H9 (cell line): ENCODE results near the gene POT1. TPM values are rescaled to one million over a fixed set of nuclear protein-coding genes. Genes with fewer than 3 reads are reported as not detected.

ENCODE experiments used
- DNase-seq: peaks from one replicate; pipeline ENCODE4 v3.0.0-alpha.2; 2017
- H2AFZ ChIP-seq: one replicate; pipeline ENCODE4 v1.6.1; 2013; ENCODE audit warnings: mild to moderate bottlenecking, low read length, control low read depth, moderate library complexity
- H2AK5ac ChIP-seq: 2 replicates; pipeline ENCODE4 v1.6.1; 2013; ENCODE audit warnings: low read length, control low read depth, mixed read lengths; ENCODE audit not compliant: insufficient read length
- H2BK120ac ChIP-seq: one replicate; pipeline ENCODE4 v1.6.1; 2013; ENCODE audit warnings: low read depth, mild to moderate bottlenecking, low read length, control low read depth, inconsistent platforms; ENCODE audit not compliant: poor library complexity, severe bottlenecking
- H2BK12ac ChIP-seq: 2 replicates; pipeline ENCODE4 v1.6.1; 2013; ENCODE audit warnings: low read length, control low read depth, mixed read lengths, low read depth; ENCODE audit not compliant: insufficient read length
- H2BK15ac ChIP-seq: 2 replicates; pipeline ENCODE4 v1.6.1; 2013; ENCODE audit warnings: low read depth, low read length, control low read depth
- H2BK20ac ChIP-seq: one replicate; pipeline ENCODE4 v1.6.1; 2013; ENCODE audit warnings: low read depth, mild to moderate bottlenecking, low read length, control low read depth, inconsistent platforms; ENCODE audit not compliant: poor library complexity, severe bottlenecking
- H2BK5ac ChIP-seq: 2 replicates; pipeline ENCODE4 v1.6.1; 2013; ENCODE audit warnings: low read length, control low read depth, mixed read lengths; ENCODE audit not compliant: insufficient read length
- H3K14ac ChIP-seq: 2 replicates; pipeline ENCODE4 v1.6.1; 2013; ENCODE audit warnings: low read length, control low read depth; ENCODE audit not compliant: insufficient read depth
- H3K18ac ChIP-seq: 2 replicates; pipeline ENCODE4 v1.6.1; 2013; ENCODE audit warnings: low read depth, mild to moderate bottlenecking, mixed read lengths, low read length, control low read depth; ENCODE audit not compliant: insufficient read length
- H3K23ac ChIP-seq: 2 replicates; pipeline ENCODE4 v1.6.1; 2013; ENCODE audit warnings: low read length, control low read depth, mixed read lengths, low read depth; ENCODE audit not compliant: insufficient read length
- H3K23me2 ChIP-seq: 2 replicates; pipeline ENCODE4 v1.6.1; 2013; ENCODE audit warnings: low read depth, mild to moderate bottlenecking, mixed read lengths, low read length, control low read depth; ENCODE audit not compliant: insufficient read length, poor library complexity, severe bottlenecking
- H3K27ac ChIP-seq: 2 replicates; pipeline ENCODE4 v1.5.1; 2013; ENCODE audit warnings: low read length, control low read depth, mixed read lengths, low read depth; ENCODE audit not compliant: insufficient read length
- H3K27me3 ChIP-seq: 2 replicates; pipeline ENCODE4 v1.6.1; 2013; ENCODE audit warnings: low read length, control low read depth, inconsistent platforms; ENCODE audit not compliant: insufficient read depth
- H3K4ac ChIP-seq: 2 replicates; pipeline ENCODE4 v1.6.1; 2013; ENCODE audit warnings: low read depth, mild to moderate bottlenecking, control low read depth, inconsistent platforms, low read length, moderate library complexity
- H3K4me1 ChIP-seq: 2 replicates; pipeline ENCODE4 v1.6.1; 2013; ENCODE audit warnings: low read length, control low read depth, inconsistent platforms; ENCODE audit not compliant: insufficient read depth
- H3K4me2 ChIP-seq: 2 replicates; pipeline ENCODE4 v1.6.1; 2013; ENCODE audit warnings: low read length, control low read depth, mixed read lengths; ENCODE audit not compliant: insufficient read length, insufficient read depth
- H3K56ac ChIP-seq: 2 replicates; pipeline ENCODE4 v1.6.1; 2013; ENCODE audit warnings: low read depth, mild to moderate bottlenecking, mixed read lengths, low read length, control low read depth; ENCODE audit not compliant: insufficient read length
- H3K79me1 ChIP-seq: 2 replicates; pipeline ENCODE4 v1.6.1; 2013; ENCODE audit warnings: low read depth, mild to moderate bottlenecking, moderate library complexity, low read length, control low read depth, inconsistent platforms; ENCODE audit not compliant: insufficient read depth, poor library complexity, severe bottlenecking
- H3K79me2 ChIP-seq: 2 replicates; pipeline ENCODE4 v1.6.1; 2013; ENCODE audit warnings: low read length, control low read depth, inconsistent platforms; ENCODE audit not compliant: insufficient read depth
- H3K9ac ChIP-seq: 2 replicates; pipeline ENCODE4 v1.6.1; 2013; ENCODE audit warnings: low read length, control low read depth, mixed read lengths; ENCODE audit not compliant: insufficient read length; ENCODE audit errors: extremely low read depth
- H3K9me3 ChIP-seq: one replicate; pipeline ENCODE4 v1.6.1; 2013; ENCODE audit warnings: low read depth, low read length, inconsistent platforms; ENCODE audit not compliant: control insufficient read depth
- H3T11ph ChIP-seq: one replicate; pipeline ENCODE4 v1.6.1; 2013; ENCODE audit warnings: mild to moderate bottlenecking, low read length, control low read depth, inconsistent platforms
- H4K20me1 ChIP-seq: one replicate; pipeline ENCODE4 v1.6.1; 2013; ENCODE audit not compliant: control insufficient read depth, insufficient read length, insufficient read depth
- H4K5ac ChIP-seq: 2 replicates; pipeline ENCODE4 v1.6.1; 2013; ENCODE audit warnings: low read depth, mild to moderate bottlenecking, mixed read lengths, low read length, control low read depth; ENCODE audit not compliant: insufficient read length
- H4K8ac ChIP-seq: replicated peaks from 2 replicates; pipeline ENCODE4 v1.6.1; 2013; ENCODE audit warnings: low read length, control low read depth, mixed read lengths, low read depth; ENCODE audit not compliant: insufficient read length
- H4K91ac ChIP-seq: 2 replicates; pipeline ENCODE4 v1.6.1; 2013; ENCODE audit warnings: low read depth, mild to moderate bottlenecking, moderate library complexity, mixed read lengths, low read length, control low read depth; ENCODE audit not compliant: insufficient read length
- H3K27ac Mint-ChIP-seq, 3 experiments: 2 replicates in 2 of 3; 3 replicates in 1 of 3; pipeline ENCODE4 v1.8.0; 2020 to 2021; ENCODE audit warnings: mixed read lengths in 3 of 3, mild to moderate bottlenecking in 1 of 3, moderate library complexity in 1 of 3
- H3K27me3 Mint-ChIP-seq: 2 replicates; pipeline ENCODE4 v1.8.0; 2021; ENCODE audit warnings: low read depth, mild to moderate bottlenecking, moderate library complexity, mixed read lengths
- H3K36me3 Mint-ChIP-seq, 3 experiments: 2 replicates in 2 of 3; 3 replicates in 1 of 3; pipeline ENCODE4 v1.8.0; 2020 to 2021; ENCODE audit warnings: low read depth in 3 of 3, mixed read lengths in 3 of 3; ENCODE audit not compliant: insufficient read depth in 1 of 3
- H3K4me1 Mint-ChIP-seq, 2 experiments: 2 replicates each; pipeline ENCODE4 v1.8.0; 2020; ENCODE audit warnings: mixed read lengths in 2 of 2
- H3K4me3 Mint-ChIP-seq, 2 experiments: 2 replicates in 1 of 2; 3 replicates in 1 of 2; pipeline ENCODE4 v1.8.0; 2020 to 2021; ENCODE audit warnings: mild to moderate bottlenecking in 2 of 2, mixed read lengths in 2 of 2, moderate library complexity in 1 of 2
- H3K9me3 Mint-ChIP-seq, 2 experiments: 2 replicates in 1 of 2; 3 replicates in 1 of 2; pipeline ENCODE4 v1.8.0; 2020; ENCODE audit warnings: mild to moderate bottlenecking in 2 of 2, mixed read lengths in 2 of 2, moderate library complexity in 1 of 2
- WGBS: extraction: QIAGEN DNeasy Blood & Tissue Kit; methylation state at CpG from one replicate; pipeline ENCODE4 v1.1.7; 2013; ENCODE audit warnings: missing lambda C conversion rate, low lambda C conversion rate, mixed read lengths; ENCODE audit not compliant: insufficient read length; ENCODE audit errors: extremely low coverage; 5-methylcytosine and 5-hydroxymethylcytosine counted together
- total RNA-seq: library from RNA; stranded (reverse); gene quantifications from 2 replicates; pipeline ENCODE4 v1.2.1, GENCODE V29; 2021
- TF ChIP-seq, protein P1 (sequence below): fragments of 200-600 bp; sonication (generic); conservative IDR thresholded peaks from 3 replicates; pipeline ENCODE4 v1.8.0; 2021; ENCODE audit warnings: antibody characterized with exemption, mild to moderate bottlenecking

POT1 gene
- total RNA-seq, 1 experiment from 2014 or later = 23.4 TPM

DNA sequence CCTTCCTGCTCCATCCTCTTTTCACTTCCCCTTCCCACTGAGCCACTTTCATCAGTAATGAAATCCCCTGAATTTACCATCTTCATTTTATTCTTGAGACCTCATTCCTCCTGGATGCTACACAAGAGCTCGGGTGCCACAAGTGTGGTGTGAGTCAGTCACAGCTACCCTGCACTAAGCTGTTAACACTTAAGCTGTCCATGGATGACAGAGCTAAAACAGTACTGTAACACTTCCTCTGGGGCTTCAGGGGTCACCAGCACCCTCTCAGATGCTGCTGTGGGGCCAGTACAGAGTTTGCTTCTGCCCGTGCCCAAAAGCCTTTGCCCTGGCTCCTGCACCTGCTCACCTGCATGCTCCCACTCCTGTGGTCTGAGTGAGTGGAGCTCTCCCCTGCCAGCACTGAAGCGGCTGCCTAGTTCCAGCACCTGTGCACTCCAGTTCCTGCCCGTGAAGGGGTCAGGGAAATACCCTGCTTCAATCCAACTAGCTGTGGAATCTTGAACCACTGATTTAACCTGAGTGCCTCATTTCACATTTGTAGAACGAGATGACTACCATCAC lies 71.9 kb downstream of the POT1 start:
- no peak overlapping the region for H4K91ac ChIP-seq
- H3K4me2 ChIP-seq = no peak overlapping the region
- no peak overlapping the region for H3K18ac ChIP-seq
- no peak overlapping the region for H4K5ac ChIP-seq
- no peak overlapping the region for H2BK12ac ChIP-seq
- no peak overlapping the region for H3K14ac ChIP-seq
- Mint-ChIP-seq H3K4me3 (no peak overlapping the region), H3K9me3 (no peaks in the 10 kb centered on the region), H3K4me1 (0 out of 4 replicates have a peak, but pooled peaks cover 0 to 4% of the 10 kb centered on the region in 2 experiments), H3K27me3 (no peaks in the 10 kb centered on the region), H3K27ac (peak overlapping the region; percentile 5 to 84 (median 76); a peak in 4 of 7 replicates), H3K36me3 (peaks cover 0 to 6% (median 0%) of the 10 kb centered on the region in 3 experiments; a peak in 1 of 7 replicates)
- H3K23ac ChIP-seq = no peak overlapping the region
- H3K4ac ChIP-seq = no peak overlapping the region
- H2AFZ ChIP-seq = no peak overlapping the region
- H3T11ph ChIP-seq = no peak overlapping the region
- H2BK15ac ChIP-seq = no peak overlapping the region
- no CpG with 5 or more reads among the region's 5 CpGs for WGBS
- H3K23me2 ChIP-seq = no peaks in the 10 kb centered on the region
- no peaks in the 10 kb centered on the region for H4K20me1 ChIP-seq
- TF ChIP-seq, protein P1, sequence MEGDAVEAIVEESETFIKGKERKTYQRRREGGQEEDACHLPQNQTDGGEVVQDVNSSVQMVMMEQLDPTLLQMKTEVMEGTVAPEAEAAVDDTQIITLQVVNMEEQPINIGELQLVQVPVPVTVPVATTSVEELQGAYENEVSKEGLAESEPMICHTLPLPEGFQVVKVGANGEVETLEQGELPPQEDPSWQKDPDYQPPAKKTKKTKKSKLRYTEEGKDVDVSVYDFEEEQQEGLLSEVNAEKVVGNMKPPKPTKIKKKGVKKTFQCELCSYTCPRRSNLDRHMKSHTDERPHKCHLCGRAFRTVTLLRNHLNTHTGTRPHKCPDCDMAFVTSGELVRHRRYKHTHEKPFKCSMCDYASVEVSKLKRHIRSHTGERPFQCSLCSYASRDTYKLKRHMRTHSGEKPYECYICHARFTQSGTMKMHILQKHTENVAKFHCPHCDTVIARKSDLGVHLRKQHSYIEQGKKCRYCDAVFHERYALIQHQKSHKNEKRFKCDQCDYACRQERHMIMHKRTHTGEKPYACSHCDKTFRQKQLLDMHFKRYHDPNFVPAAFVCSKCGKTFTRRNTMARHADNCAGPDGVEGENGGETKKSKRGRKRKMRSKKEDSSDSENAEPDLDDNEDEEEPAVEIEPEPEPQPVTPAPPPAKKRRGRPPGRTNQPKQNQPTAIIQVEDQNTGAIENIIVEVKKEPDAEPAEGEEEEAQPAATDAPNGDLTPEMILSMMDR = no peak
- H4K8ac ChIP-seq = no peak overlapping the region
- no peak overlapping the region for H2BK5ac ChIP-seq
- DNase-seq = no peak
- H3K9ac ChIP-seq = no peak overlapping the region
- H3K27ac ChIP-seq = no peak overlapping the region
- H3K4me1 ChIP-seq = no peaks in the 10 kb centered on the region
- no peaks in the 10 kb centered on the region for H3K9me3 ChIP-seq
- H2BK20ac ChIP-seq = no peak overlapping the region
- no peak overlapping the region for H2AK5ac ChIP-seq
- H3K56ac ChIP-seq = no peak overlapping the region
- H2BK120ac ChIP-seq = no peak overlapping the region
- no peaks in the 10 kb centered on the region for H3K79me1 ChIP-seq
- H3K27me3 ChIP-seq = no peaks in the 10 kb centered on the region
- H3K79me2 ChIP-seq = no peaks in the 10 kb centered on the region
